Smooth muscle cell (in vitro differentiated cells): ENCODE results near the gene TMEM258. TPM values are rescaled to one million over a fixed set of nuclear protein-coding genes. Genes with fewer than 3 reads are reported as not detected.

Source experiments
- DNase-seq: peaks from one replicate; lab custom pipeline; 2025; ENCODE audit not compliant: unreplicated experiment; lab: John Stamatoyannopoulos, UW
- H2AFZ ChIP-seq: fragments of 200-600 bp; sonication (generic); 2 replicates; pipeline ENCODE4 v1.6.0; 2016; ENCODE audit warnings: antibody characterized with exemption, low read depth, mild to moderate bottlenecking
- H3F3A ChIP-seq: fragments of 200-600 bp; sonication (generic); 2 replicates; pipeline ENCODE4 v1.6.0; 2017; ENCODE audit warnings: antibody characterized with exemption, low read depth
- H3K27ac ChIP-seq: fragments of 200-600 bp; sonication (generic); 2 replicates; pipeline ENCODE4 v1.5.1; 2016; ENCODE audit warnings: low read depth, mild to moderate bottlenecking
- H3K27me3 ChIP-seq: fragments of 200-600 bp; sonication (generic); 2 replicates; pipeline ENCODE4 v1.6.1; 2016; ENCODE audit warnings: low read depth, mild to moderate bottlenecking
- H3K36me3 ChIP-seq: fragments of 200-600 bp; sonication (generic); 2 replicates; pipeline ENCODE4 v1.5.1; 2016; ENCODE audit warnings: low read depth
- H3K4me1 ChIP-seq: fragments of 200-600 bp; sonication (generic); 2 replicates; pipeline ENCODE4 v1.5.1; 2016; ENCODE audit warnings: low read depth
- H3K4me2 ChIP-seq: fragments of 200-600 bp; sonication (generic); 2 replicates; pipeline ENCODE4 v1.6.0; 2016; ENCODE audit warnings: mild to moderate bottlenecking
- H3K4me3 ChIP-seq: fragments of 200-600 bp; sonication (generic); 2 replicates; pipeline ENCODE4 v1.5.1; 2016; ENCODE audit warnings: mild to moderate bottlenecking
- H3K79me2 ChIP-seq: fragments of 200-600 bp; sonication (generic); 2 replicates; pipeline ENCODE4 v1.6.0; 2016; ENCODE audit warnings: low read depth, mild to moderate bottlenecking
- H3K9ac ChIP-seq: fragments of 200-600 bp; sonication (generic); 2 replicates; pipeline ENCODE4 v1.6.0; 2016; ENCODE audit warnings: low read depth
- H3K9me3 ChIP-seq: fragments of 200-600 bp; sonication (generic); replicated peaks from 2 replicates; pipeline ENCODE4 v1.5.1; 2016; ENCODE audit warnings: low read depth
- H4K20me1 ChIP-seq: fragments of 200-600 bp; sonication (generic); 2 replicates; pipeline ENCODE4 v1.6.0; 2016; ENCODE audit warnings: low read depth
- WGBS: methylation state at CpG from one replicate; pipeline ENCODE4 v1.1.7; 2016; ENCODE audit warnings: low lambda C conversion rate; 5-methylcytosine and 5-hydroxymethylcytosine counted together
- polyA plus RNA-seq: library from polyadenylated mRNA; unstranded; fragments of >200 nt; fragmentation: Nextera tagmentation; extraction: Ambion mirVana; gene quantifications from 2 replicates; pipeline ENCODE4 v1.2.1, GENCODE V29; 2016
- total RNA-seq: library from RNA; depleted of rRNA; stranded (reverse); fragments of >200 nt; gene quantifications from 2 replicates; pipeline ENCODE4 v1.2.3, GENCODE V29; 2014
- TF ChIP-seq, protein P1 (sequence below): fragments of 200-600 bp; sonication (generic); IDR thresholded peaks from 2 replicates; pipeline ENCODE4 v1.5.1; 2017; ENCODE audit warnings: borderline replicate concordance, mild to moderate bottlenecking, antibody characterized with exemption; ENCODE audit not compliant: insufficient read depth, poor library complexity, severe bottlenecking

TMEM258 gene
- total and polyA plus RNA-seq, 2 experiments from 2014 or later = 118 to 300 TPM

DNA sequence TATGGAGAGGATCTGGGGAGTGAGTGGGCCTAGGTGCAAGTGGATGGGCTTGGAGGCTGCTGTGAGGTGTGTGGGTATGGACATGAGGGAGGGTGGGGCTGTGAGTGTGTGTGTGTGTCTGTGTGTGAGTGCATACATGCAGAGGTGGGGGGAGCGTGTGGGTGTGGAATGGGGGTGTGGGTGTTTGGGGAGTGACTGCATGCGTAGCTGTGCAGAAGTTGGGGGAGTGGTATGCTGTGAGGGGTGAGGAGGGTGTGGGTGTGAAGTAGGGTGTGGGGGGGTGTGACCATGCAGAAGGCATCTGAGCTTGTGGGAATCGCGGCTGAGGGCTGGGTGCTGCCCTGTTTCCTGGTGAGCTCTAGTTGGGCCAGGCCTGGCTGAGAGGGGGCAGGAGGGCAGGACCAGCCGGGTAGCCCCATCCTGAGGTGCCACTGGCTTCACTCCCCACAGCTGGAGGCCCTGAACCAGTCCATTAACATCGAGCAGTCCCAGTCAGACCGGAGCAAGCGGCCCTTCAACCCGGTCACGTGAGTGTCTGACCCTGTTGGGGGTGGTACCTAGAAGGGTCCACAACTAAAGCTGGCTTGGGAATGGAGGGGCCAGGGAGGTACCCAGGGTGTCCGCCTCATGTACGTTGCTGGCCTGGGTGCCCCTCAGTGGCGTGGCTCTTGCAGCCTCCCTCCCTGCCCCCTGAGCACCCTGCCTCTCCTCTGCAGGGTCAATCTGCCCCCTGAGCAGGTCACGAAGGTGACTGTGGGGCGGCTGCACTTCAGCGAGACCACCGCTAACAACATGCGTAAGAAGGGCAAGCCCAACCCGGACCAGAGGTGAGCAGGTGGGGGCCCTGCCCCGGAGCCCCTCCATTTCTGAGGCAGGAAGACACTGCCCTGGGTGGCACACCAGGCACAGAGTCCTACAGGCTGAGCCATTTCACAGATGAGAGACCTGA is 16.5 kb downstream of the TMEM258 start:
- H3K36me3 ChIP-seq = no peaks in the 10 kb centered on the region
- no peaks in the 10 kb centered on the region for H3K79me2 ChIP-seq
- DNase-seq = no peak
- 87% methylated on average over 18 of the region's 20 CpGs for WGBS
- H3K4me2 ChIP-seq = no peak overlapping the region
- no peak overlapping the region for H3K4me3 ChIP-seq
- H3K4me1 ChIP-seq = no peaks in the 10 kb centered on the region
- H2AFZ ChIP-seq = no peak overlapping the region
- H3K9me3 ChIP-seq = no peaks in the 10 kb centered on the region
- H3K27me3 ChIP-seq = no peaks in the 10 kb centered on the region
- no peaks in the 10 kb centered on the region for H3F3A ChIP-seq
- TF ChIP-seq, protein P1, sequence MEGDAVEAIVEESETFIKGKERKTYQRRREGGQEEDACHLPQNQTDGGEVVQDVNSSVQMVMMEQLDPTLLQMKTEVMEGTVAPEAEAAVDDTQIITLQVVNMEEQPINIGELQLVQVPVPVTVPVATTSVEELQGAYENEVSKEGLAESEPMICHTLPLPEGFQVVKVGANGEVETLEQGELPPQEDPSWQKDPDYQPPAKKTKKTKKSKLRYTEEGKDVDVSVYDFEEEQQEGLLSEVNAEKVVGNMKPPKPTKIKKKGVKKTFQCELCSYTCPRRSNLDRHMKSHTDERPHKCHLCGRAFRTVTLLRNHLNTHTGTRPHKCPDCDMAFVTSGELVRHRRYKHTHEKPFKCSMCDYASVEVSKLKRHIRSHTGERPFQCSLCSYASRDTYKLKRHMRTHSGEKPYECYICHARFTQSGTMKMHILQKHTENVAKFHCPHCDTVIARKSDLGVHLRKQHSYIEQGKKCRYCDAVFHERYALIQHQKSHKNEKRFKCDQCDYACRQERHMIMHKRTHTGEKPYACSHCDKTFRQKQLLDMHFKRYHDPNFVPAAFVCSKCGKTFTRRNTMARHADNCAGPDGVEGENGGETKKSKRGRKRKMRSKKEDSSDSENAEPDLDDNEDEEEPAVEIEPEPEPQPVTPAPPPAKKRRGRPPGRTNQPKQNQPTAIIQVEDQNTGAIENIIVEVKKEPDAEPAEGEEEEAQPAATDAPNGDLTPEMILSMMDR = no peak
- no peak overlapping the region for H3K9ac ChIP-seq
- H4K20me1 ChIP-seq = no peaks in the 10 kb centered on the region
- H3K27ac ChIP-seq = no peak overlapping the region

DNA sequence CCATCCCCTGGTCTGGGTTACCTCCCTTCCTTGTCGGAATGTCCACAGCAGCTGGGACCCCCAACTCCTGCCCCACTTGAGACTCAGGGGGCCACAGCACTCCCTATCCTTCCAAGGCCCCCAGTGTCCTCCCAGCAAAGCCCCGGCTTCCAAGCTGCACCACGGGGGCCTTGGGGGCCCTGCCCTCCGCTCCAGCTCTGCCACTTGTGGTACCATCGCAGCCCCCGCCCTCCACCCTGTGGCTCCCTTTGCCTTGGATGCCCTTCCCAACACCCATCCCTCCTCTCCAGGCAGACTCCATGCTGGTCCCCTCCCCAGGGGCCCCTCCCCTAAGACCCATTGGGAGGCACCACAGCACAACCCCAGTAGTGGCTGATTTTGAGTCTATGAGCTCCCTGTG is 17.3 kb downstream of the TMEM258 start:
- Histone ChIP-seq H3K9me3 (no peaks in the 10 kb centered on the region), H3K9ac (no peak overlapping the region), H3K27me3 (no peaks in the 10 kb centered on the region), H3K79me2 (no peaks in the 10 kb centered on the region), H3K36me3 (no peaks in the 10 kb centered on the region), H3K4me1 (no peaks in the 10 kb centered on the region), H4K20me1 (no peaks in the 10 kb centered on the region), H3F3A (no peaks in the 10 kb centered on the region), H3K4me2 (no peak overlapping the region), H3K4me3 (no peak overlapping the region), H3K27ac (no peak overlapping the region), H2AFZ (no peak overlapping the region)
- 100% methylated on average over 5 of the region's 6 CpGs for WGBS
- DNase-seq = no peak
- TF ChIP-seq, protein P1 = no peak

DNA sequence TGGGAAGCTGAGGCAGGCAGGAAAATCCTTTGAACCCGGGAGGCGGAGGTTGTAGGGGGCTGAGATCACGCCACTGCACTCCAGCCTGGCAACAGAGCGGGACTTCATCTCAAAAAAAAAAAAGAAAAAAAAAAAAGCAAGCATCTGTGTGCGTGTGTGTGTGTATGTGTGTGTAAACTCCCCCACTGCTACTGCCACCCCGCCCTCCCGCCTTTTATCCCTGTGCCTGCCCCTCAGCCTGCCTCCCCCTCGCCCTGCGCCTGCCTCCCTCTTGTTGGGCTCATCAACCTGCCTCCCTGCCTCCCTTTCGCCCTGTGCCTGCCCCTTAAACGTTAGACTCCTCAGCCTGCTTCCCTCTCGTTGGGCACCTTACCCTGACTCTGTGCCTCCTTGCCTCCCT is 18.0 kb downstream of the TMEM258 start:
- no peak overlapping the region for H3K9ac ChIP-seq

More for the DNA sequence above, 18.0 kb downstream of the TMEM258 start:
- no peaks in the 10 kb centered on the region for H3F3A ChIP-seq
- H3K79me2 ChIP-seq = no peaks in the 10 kb centered on the region
- H3K4me2 ChIP-seq = no peak overlapping the region
- H3K27me3 ChIP-seq = no peaks in the 10 kb centered on the region
- H3K4me3 ChIP-seq = no peak overlapping the region
- no peaks in the 10 kb centered on the region for H3K4me1 ChIP-seq
- WGBS = 88% methylated on average over 12 of the region's 12 CpGs
- no peaks in the 10 kb centered on the region for H4K20me1 ChIP-seq
- DNase-seq = no peak
- no peaks in the 10 kb centered on the region for H3K9me3 ChIP-seq
- no peak overlapping the region for H2AFZ ChIP-seq
- no peaks in the 10 kb centered on the region for H3K36me3 ChIP-seq
- TF ChIP-seq, protein P1 = no peak
- H3K27ac ChIP-seq = no peak overlapping the region
